ENCODE data around the gene CD80.
"Not testable (repeated sequence)": the region's sequence is repeated elsewhere in the genome, so short reads cannot be mapped to it uniquely, and the experiment has no call there.

The CD80 gene

GRCh38 chr3:119570229-119570628 is 10.8 kb upstream of the CD80 start:
- no peaks in the 10 kb centered on the region for H3K27me3 ChIP-seq (replicated peaks; ENCODE audit: control insufficient read depth, insufficient read depth, low read length)
- TF ChIP-seq, protein P1, sequence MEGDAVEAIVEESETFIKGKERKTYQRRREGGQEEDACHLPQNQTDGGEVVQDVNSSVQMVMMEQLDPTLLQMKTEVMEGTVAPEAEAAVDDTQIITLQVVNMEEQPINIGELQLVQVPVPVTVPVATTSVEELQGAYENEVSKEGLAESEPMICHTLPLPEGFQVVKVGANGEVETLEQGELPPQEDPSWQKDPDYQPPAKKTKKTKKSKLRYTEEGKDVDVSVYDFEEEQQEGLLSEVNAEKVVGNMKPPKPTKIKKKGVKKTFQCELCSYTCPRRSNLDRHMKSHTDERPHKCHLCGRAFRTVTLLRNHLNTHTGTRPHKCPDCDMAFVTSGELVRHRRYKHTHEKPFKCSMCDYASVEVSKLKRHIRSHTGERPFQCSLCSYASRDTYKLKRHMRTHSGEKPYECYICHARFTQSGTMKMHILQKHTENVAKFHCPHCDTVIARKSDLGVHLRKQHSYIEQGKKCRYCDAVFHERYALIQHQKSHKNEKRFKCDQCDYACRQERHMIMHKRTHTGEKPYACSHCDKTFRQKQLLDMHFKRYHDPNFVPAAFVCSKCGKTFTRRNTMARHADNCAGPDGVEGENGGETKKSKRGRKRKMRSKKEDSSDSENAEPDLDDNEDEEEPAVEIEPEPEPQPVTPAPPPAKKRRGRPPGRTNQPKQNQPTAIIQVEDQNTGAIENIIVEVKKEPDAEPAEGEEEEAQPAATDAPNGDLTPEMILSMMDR (IDR thresholded peaks at IDR 0.05; ENCODE audit: insufficient read depth, low read length, poor library complexity, severe bottlenecking) = no peak
- H3K4me3 ChIP-seq (replicated peaks; ENCODE audit: low read depth, low read length) = no peak overlapping the region
- H3K36me3 ChIP-seq (ENCODE audit: control insufficient read depth, insufficient read depth, low read length) = no peaks in the 10 kb centered on the region; the same call in 1 of the 2 replicates
- DNase-seq (ENCODE audit: extremely low read depth, insufficient read length) = no peak

DNA sequence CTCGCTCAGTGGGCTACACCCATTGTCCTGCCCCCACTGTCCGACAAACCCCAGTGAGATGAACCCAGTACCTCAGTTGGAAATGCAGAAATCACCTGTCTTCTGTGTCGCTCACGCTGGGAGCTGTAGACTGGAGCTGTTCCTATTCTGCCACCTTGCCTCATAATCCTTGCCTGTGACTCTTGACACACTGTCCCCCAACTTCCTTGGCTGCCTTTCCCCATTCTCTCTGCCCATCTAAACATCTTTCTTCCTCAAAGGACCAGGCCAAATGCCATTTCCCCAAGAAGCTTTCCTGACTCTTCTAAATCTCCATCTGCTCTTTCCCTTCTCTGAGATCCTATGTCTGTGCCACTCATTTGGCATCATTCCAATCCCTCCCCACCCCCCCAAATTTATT is 9.7 kb upstream of the CD80 start:
- TF ChIP-seq, protein P1 (IDR thresholded peaks at IDR 0.05; ENCODE audit: insufficient read depth, low read length, poor library complexity, severe bottlenecking) = no peak
- Histone ChIP-seq H3K4me3 (replicated peaks; ENCODE audit: low read depth, low read length) (no peak overlapping the region), H3K27me3 (replicated peaks; ENCODE audit: control insufficient read depth, insufficient read depth, low read length) (no peaks in the 10 kb centered on the region), H3K36me3 (ENCODE audit: control insufficient read depth, insufficient read depth, low read length) (no peaks in the 10 kb centered on the region; the same call in 1 of the 2 replicates)
- no peak for DNase-seq (ENCODE audit: extremely low read depth, insufficient read length)

- not testable (repeated sequence) for DNase-seq (ENCODE audit: extremely low read depth, insufficient read length); H3K36me3 ChIP-seq (ENCODE audit: control insufficient read depth, insufficient read depth, low read length); H3K27me3 ChIP-seq (replicated peaks; ENCODE audit: control insufficient read depth, insufficient read depth, low read length); H3K4me3 ChIP-seq (replicated peaks; ENCODE audit: low read depth, low read length)
Observed at GRCh38 chr3:119563334-119563733, 3.9 kb upstream of the CD80 start.

DNA sequence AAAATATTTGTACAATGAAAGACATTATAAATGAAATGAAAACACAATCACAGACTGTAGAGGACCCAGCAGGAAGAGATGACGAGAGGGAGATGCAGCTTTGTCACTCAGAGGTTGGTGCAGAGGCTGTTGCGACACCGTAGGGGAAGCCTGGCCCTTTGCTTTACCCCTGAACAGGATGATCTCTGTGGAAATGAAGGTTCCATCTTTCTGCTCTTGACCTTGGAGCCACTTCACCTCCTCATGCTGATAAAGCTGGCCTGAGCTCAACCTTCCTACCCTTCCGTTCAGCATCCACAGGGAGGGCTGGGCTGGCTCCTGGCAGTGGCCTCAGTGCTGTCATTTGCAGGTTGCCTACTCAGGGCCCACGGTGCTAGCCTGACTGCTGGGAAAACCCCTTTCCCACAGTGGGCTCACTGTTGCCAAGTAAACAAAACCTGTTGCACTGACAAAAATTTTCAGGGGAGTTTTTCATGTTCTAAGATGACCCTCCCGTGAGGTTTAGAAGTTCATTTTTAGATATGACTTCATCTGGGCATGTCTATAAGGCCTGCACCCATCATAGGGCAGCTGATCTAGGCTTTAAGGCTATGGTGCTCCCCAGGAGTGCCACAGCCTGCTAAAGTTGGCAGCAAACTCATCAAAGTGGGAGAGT is 3.0 kb upstream of the CD80 start:
- peak; percentile 87 for DNase-seq (ENCODE audit: extremely low read depth, insufficient read length)
- 0 out of 2 replicates have a peak, but pooled peaks cover under 1% of the 10 kb centered on the region for H3K36me3 ChIP-seq (ENCODE audit: control insufficient read depth, insufficient read depth, low read length)
- TF ChIP-seq, protein P1 (IDR thresholded peaks at IDR 0.05; ENCODE audit: insufficient read depth, low read length, poor library complexity, severe bottlenecking) = no peak
- no peaks in the 10 kb centered on the region for H3K27me3 ChIP-seq (replicated peaks; ENCODE audit: control insufficient read depth, insufficient read depth, low read length)
- peak overlapping the region; percentile 58 for H3K4me3 ChIP-seq (replicated peaks; ENCODE audit: low read depth, low read length)

DNA sequence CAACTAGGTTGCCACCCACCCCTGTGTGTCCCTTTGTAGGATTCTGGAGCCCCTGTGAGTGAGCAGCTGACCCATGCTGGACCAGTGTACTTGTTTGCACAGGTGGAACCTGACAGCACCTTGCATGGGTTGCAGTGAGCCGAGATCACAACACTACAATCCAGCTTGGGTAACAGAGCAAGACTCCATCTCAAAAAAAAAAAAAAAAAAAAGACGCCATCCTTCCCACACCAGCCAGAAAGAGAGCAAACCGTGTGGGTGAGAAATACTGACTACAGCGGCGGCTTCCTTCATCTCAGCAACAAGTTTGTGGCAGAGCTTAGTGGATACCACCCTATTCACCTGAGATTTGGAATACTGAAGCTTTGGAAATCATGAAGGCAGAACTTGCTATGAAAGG is 746 bp upstream of the CD80 start:
- TF ChIP-seq, protein P1 (IDR thresholded peaks at IDR 0.05; ENCODE audit: insufficient read depth, low read length, poor library complexity, severe bottlenecking) = no peak
- Histone ChIP-seq H3K27me3 (replicated peaks; ENCODE audit: control insufficient read depth, insufficient read depth, low read length) (no peaks in the 10 kb centered on the region), H3K36me3 (ENCODE audit: control insufficient read depth, insufficient read depth, low read length) (peaks cover 4% of the 10 kb centered on the region; the same call in 1 of the 2 replicates), H3K4me3 (replicated peaks; ENCODE audit: low read depth, low read length) (peak overlapping the region; percentile 90)
- DNase-seq (ENCODE audit: extremely low read depth, insufficient read length) = no peak

- DNase-seq (ENCODE audit: extremely low read depth, insufficient read length) = no peak
- H3K4me3 ChIP-seq (replicated peaks; ENCODE audit: low read depth, low read length) = peak overlapping the region; percentile 90
- TF ChIP-seq, protein P1 (IDR thresholded peaks at IDR 0.05; ENCODE audit: insufficient read depth, low read length, poor library complexity, severe bottlenecking) = no peak
- H3K36me3 ChIP-seq (ENCODE audit: control insufficient read depth, insufficient read depth, low read length) = peaks cover 9% of the 10 kb centered on the region
- H3K27me3 ChIP-seq (replicated peaks; ENCODE audit: control insufficient read depth, insufficient read depth, low read length) = no peaks in the 10 kb centered on the region
Observed at GRCh38 chr3:119558626-119559317, 642 bp downstream of the CD80 start.
